ENCODE results near the gene ACOT8. TPM values are rescaled to one million over a fixed set of nuclear protein-coding genes. Genes with fewer than 3 reads are reported as not detected.

The ACOT8 gene
- total and polyA plus RNA-seq, 9 of the 15 experiments (the other 6 are each of a cell fraction or from before 2014, with no cell fraction given): 8.2 to 46.7 (median 20.7) TPM

DNA sequence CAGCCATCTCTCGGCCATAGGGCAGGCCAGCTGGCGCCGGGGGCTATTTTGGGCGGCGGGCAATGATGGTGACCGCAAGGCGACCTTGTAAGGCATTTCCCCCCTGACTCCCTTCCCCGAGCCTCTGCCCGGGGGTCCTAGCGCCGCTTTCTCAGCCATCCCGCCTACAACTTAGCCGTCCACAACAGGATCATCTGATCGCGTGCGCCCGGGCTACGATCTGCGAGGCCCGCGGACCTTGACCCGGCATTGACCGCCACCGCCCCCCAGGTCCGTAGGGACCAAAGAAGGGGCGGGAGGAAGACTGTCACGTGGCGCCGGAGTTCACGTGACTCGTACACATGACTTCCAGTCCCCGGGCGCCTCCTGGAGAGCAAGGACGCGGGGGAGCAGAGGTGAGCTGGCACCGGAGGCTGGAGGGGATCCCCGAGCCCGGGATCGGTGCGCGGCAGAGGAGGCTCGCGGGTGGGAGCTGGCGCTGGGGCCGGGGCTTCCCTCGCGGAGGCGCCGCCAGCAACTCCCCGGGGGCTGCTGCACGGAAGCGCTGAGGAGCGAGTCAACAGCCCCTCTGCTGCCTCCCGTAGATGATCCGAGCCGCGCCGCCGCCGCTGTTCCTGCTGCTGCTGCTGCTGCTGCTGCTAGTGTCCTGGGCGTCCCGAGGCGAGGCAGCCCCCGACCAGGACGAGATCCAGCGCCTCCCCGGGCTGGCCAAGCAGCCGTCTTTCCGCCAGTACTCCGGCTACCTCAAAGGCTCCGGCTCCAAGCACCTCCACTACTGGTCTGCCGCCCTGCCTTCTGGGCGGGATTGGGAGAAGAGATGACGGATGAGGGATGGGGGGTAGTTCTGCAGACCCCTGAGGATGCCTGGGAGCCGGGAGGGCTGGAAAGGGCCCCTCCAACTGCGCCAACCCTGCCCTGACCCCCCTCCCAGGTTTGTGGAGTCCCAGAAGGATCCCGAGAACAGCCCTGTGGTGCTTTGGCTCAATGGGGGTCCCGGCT lies 34.1 kb upstream of the ACOT8 start, which contains the start of the genes CTSA and NEURL2 (continued):
- peak; percentile 93 for TF ChIP-seq MGA (IDR thresholded peaks at IDR 0.05)
- no peak for TF ChIP-seq HEY1 (CRISPR knock-in tag; IDR thresholded peaks at IDR 0.05; ENCODE audit: borderline replicate concordance)
- TF ChIP-seq, protein P1, sequence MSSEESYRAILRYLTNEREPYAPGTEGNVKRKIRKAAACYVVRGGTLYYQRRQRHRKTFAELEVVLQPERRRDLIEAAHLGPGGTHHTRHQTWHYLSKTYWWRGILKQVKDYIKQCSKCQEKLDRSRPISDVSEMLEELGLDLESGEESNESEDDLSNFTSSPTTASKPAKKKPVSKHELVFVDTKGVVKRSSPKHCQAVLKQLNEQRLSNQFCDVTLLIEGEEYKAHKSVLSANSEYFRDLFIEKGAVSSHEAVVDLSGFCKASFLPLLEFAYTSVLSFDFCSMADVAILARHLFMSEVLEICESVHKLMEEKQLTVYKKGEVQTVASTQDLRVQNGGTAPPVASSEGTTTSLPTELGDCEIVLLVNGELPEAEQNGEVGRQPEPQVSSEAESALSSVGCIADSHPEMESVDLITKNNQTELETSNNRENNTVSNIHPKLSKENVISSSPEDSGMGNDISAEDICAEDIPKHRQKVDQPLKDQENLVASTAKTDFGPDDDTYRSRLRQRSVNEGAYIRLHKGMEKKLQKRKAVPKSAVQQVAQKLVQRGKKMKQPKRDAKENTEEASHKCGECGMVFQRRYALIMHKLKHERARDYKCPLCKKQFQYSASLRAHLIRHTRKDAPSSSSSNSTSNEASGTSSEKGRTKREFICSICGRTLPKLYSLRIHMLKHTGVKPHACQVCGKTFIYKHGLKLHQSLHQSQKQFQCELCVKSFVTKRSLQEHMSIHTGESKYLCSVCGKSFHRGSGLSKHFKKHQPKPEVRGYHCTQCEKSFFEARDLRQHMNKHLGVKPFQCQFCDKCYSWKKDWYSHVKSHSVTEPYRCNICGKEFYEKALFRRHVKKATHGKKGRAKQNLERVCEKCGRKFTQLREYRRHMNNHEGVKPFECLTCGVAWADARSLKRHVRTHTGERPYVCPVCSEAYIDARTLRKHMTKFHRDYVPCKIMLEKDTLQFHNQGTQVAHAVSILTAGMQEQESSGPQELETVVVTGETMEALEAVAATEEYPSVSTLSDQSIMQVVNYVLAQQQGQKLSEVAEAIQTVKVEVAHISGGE (CRISPR knock-in tag; IDR thresholded peaks at IDR 0.05): no peak
- peak; percentile 97 for TF ChIP-seq TOE1 (IDR thresholded peaks at IDR 0.05; ENCODE audit: borderline replicate concordance)
- no peak for TF ChIP-seq TOE1 (CRISPR knock-in tag; IDR thresholded peaks at IDR 0.05; ENCODE audit: borderline replicate concordance, low read depth)
- TF ChIP-seq ZNF785 (CRISPR knock-in tag; IDR thresholded peaks at IDR 0.05): no peak
- peak; percentile 39; the same call in 1 of the 2 replicates for TF ChIP-seq ETV1 (tag; conservative IDR thresholded peaks at IDR 0.05; ENCODE audit: low read depth)

Measured in K562 (cell line).